ENCODE results near the gene ATP5IF1. TPM values are rescaled to one million over a fixed set of nuclear protein-coding genes. Genes with fewer than 3 reads are reported as not detected.

The ATP5IF1 gene
- total RNA-seq, 1 donor from 2014 or later: 505 TPM

DNA sequence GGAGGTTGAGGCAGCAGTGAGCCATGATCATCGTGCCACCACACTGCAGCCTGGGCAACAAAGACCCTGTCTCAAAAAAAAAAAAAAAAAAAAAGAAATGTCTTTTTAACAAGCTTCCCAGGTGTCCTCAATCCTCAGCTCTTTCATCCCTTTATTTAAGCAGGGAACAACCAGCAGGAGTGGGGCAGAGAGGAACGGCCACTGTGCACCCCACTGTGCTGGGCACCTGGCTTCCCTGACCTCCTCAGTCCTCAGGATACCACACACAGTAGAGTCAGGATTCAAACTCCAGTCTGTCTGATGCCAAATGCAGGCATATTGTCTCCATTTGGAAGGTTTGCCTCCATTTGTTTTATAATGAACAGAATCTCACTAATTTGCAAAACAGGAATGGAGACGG, 39.6 kb upstream of the ATP5IF1 start:
- no peak for TF ChIP-seq CTCF (conservative IDR thresholded peaks at IDR 0.05; ENCODE audit: low read depth, low read length)
- no peak for DNase-seq (ENCODE audit: low read depth)

GRCh38 chr1:28197682-28198415, 38.1 kb upstream of the ATP5IF1 start:
- TF ChIP-seq CTCF (conservative IDR thresholded peaks at IDR 0.05; ENCODE audit: low read depth, low read length): no peak
- no peak overlapping the region for H3K4me3 ChIP-seq (ENCODE audit: low read depth, low read length)
- DNase-seq (ENCODE audit: low read depth): no peak

More for the DNA sequence above, 39.6 kb upstream of the ATP5IF1 start:
- H3K4me3 ChIP-seq (ENCODE audit: low read depth, low read length): no peak overlapping the region

- no peak for TF ChIP-seq CTCF (conservative IDR thresholded peaks at IDR 0.05; ENCODE audit: low read depth, low read length)
- no peak for DNase-seq (ENCODE audit: low read depth)
- H3K4me3 ChIP-seq (ENCODE audit: low read depth, low read length): no peak overlapping the region
Observed at GRCh38 chr1:28199328-28200233, 36.3 kb upstream of the ATP5IF1 start.

GRCh38 chr1:28200234-28200873, 35.6 kb upstream of the ATP5IF1 start:
- TF ChIP-seq CTCF (conservative IDR thresholded peaks at IDR 0.05; ENCODE audit: low read depth, low read length): no peak
- no peak overlapping the region for H3K4me3 ChIP-seq (ENCODE audit: low read depth, low read length)
- DNase-seq (ENCODE audit: low read depth): no peak

DNA sequence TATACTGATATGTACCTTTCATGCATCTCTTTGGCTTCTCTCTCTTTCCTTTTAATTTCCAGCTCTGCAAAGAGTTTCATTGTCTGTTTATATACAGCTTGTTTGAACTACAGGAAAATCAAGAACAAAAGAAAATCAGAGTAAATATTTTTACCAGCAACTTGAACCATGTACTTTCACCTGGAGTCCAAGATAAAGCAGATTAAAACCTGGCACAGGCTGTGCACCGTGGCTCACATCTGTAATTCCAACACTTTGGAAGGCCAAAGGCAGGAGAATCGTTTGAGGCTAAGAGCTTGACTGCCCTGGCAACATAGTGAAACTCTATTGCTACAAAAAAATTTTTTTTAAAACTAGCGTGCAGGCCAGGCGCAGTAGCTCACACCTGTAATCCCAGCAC, 30.7 kb upstream of the ATP5IF1 start:
- no peak for DNase-seq (ENCODE audit: low read depth)
- TF ChIP-seq CTCF (conservative IDR thresholded peaks at IDR 0.05; ENCODE audit: low read depth, low read length): no peak
- H3K4me3 ChIP-seq (ENCODE audit: low read depth, low read length): no peak overlapping the region

DNA sequence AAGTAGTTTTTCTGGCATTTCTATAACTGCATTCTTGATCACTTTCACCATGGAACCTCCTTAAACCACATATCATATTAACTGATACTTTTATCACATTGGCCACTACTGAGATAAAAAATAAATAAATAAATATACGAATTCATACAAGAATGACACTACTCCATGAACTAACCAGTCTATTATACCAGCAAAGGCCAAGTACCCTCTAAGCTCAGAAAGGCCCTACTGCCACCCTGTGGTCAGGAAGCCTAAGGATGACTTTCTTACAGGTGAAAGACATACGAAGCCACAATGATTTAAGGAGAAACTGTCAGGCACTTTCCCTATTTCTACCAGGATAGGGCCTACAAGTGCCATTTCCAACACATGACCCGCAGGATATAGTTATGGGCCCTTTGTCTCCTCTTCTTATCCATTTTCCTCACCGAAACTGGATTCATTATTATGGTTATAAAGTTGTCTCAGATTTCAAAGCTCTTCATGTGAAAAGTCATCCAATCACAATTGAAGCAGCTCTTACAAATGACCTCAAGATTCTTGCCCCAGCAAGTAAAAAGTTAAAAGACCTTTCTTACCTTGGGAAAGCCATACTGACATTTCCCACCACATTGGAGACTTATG, 27.0 kb upstream of the ATP5IF1 start:
- peak; percentile 29 for DNase-seq (ENCODE audit: low read depth)
- TF ChIP-seq CTCF (conservative IDR thresholded peaks at IDR 0.05; ENCODE audit: low read depth, low read length): peak; percentile 96
- H3K4me3 ChIP-seq (ENCODE audit: low read depth, low read length): no peak overlapping the region
